ENCODE measurements around the gene ARHGEF28. TPM values are rescaled to one million over a fixed set of nuclear protein-coding genes. Genes with fewer than 3 reads are reported as not detected.

The ARHGEF28 gene
- total and polyA plus RNA-seq, 2 of the 13 experiments (the other 11 are each of a cell fraction or from before 2014, with no cell fraction given) = 17.4 to 34.1 TPM

GRCh38 chr5:73617510-73618279 is 8.3 kb upstream of the ARHGEF28 start (continued):
- TF ChIP-seq ZNF230 (CRISPR knock-in tag; IDR thresholded peaks at IDR 0.05) (no peak), SMAD3 (CRISPR knock-in tag; IDR thresholded peaks at IDR 0.05) (no peak), EP300 (IDR thresholded peaks at IDR 0.05; ENCODE audit: low read depth in 2 of 2, low read length in 2 of 2) (no peak), EP300 (CRISPR knock-in tag; IDR thresholded peaks at IDR 0.05; ENCODE audit: borderline replicate concordance) (no peak), ZNF329 (CRISPR knock-in tag; IDR thresholded peaks at IDR 0.05; ENCODE audit: low read depth) (no peak), E2F1 (CRISPR knock-in tag; IDR thresholded peaks at IDR 0.05) (no peak), ZNF446 (CRISPR knock-in tag; IDR thresholded peaks at IDR 0.05) (no peak), PAX8 (CRISPR knock-in tag; IDR thresholded peaks at IDR 0.05; ENCODE audit: borderline replicate concordance) (no peak), ZNF530 (CRISPR knock-in tag; IDR thresholded peaks at IDR 0.05; ENCODE audit: low read depth) (no peak), TEF (CRISPR knock-in tag; IDR thresholded peaks at IDR 0.05) (no peak), ZNF484 (CRISPR knock-in tag; IDR thresholded peaks at IDR 0.05; ENCODE audit: borderline replicate concordance, low read depth) (no peak), GATAD1 (CRISPR knock-in tag; IDR thresholded peaks at IDR 0.05) (no peak), HNRNPK (IDR thresholded peaks at IDR 0.05; ENCODE audit: low read depth, low read length, poor library complexity, severe bottlenecking) (no peak), AHDC1 (CRISPR knock-in tag; IDR thresholded peaks at IDR 0.05; ENCODE audit: borderline replicate concordance) (no peak), PHF8 (CRISPR knock-in tag; IDR thresholded peaks at IDR 0.05) (peak; percentile 44), HMGXB4 (CRISPR knock-in tag; IDR thresholded peaks at IDR 0.05; ENCODE audit: borderline replicate concordance in 1 of 2, low read depth in 1 of 2) (no peak), ZFP62 (CRISPR knock-in tag; IDR thresholded peaks at IDR 0.05) (no peak), GPN1 (CRISPR knock-in tag; IDR thresholded peaks at IDR 0.05; ENCODE audit: borderline replicate concordance) (no peak), PITX1 (CRISPR knock-in tag; IDR thresholded peaks at IDR 0.05) (0 out of 2 replicates have a peak, but pooled peaks have one; percentile 45), ISL2 (CRISPR knock-in tag; IDR thresholded peaks at IDR 0.05) (no peak), TCF7 (IDR thresholded peaks at IDR 0.05; ENCODE audit: low read depth) (no peak)
